ENCODE measurements around the gene HPN.

Gene HPN

GRCh38 chr19:35008891-35009341, 32.6 kb upstream of the HPN start:
- Histone ChIP-seq H3K9ac (ENCODE audit: low read length) (no peak overlapping the region), H3K9me3 (ENCODE audit: low read length) (no peaks in the 10 kb centered on the region), H3K27me3 (ENCODE audit: insufficient read depth, low read length) (no peaks in the 10 kb centered on the region), H2AFZ (ENCODE audit: low read length) (no peak overlapping the region), H4K20me1 (ENCODE audit: insufficient read depth, low read length) (no peaks in the 10 kb centered on the region), H3K27ac (ENCODE audit: low read depth, low read length, poor library complexity, severe bottlenecking) (no peak overlapping the region), H3K79me2 (ENCODE audit: insufficient read depth, low read length) (peaks cover 6% of the 10 kb centered on the region; the same call in 1 of the 2 replicates), H3F3A (ENCODE audit: insufficient read depth, low read length) (no peaks in the 10 kb centered on the region), H3K4me1 (ENCODE audit: insufficient read depth, low read length, severe bottlenecking) (peaks cover 4% of the 10 kb centered on the region), H3K4me3 (ENCODE audit: low read depth, low read length, poor library complexity, severe bottlenecking) (no peak overlapping the region), H3K4me2 (ENCODE audit: low read length) (no peak overlapping the region), H3K36me3 (ENCODE audit: insufficient read depth, low read length) (peaks cover 79% of the 10 kb centered on the region), H3K9me2 (ENCODE audit: low read depth, low read length) (no peaks in the 10 kb centered on the region)
- TF ChIP-seq EZH2 (IDR thresholded peaks at IDR 0.05; ENCODE audit: borderline replicate concordance, low read length) (no peak), CTCF (IDR thresholded peaks at IDR 0.05; ENCODE audit: low read length) (no peak)

DNA sequence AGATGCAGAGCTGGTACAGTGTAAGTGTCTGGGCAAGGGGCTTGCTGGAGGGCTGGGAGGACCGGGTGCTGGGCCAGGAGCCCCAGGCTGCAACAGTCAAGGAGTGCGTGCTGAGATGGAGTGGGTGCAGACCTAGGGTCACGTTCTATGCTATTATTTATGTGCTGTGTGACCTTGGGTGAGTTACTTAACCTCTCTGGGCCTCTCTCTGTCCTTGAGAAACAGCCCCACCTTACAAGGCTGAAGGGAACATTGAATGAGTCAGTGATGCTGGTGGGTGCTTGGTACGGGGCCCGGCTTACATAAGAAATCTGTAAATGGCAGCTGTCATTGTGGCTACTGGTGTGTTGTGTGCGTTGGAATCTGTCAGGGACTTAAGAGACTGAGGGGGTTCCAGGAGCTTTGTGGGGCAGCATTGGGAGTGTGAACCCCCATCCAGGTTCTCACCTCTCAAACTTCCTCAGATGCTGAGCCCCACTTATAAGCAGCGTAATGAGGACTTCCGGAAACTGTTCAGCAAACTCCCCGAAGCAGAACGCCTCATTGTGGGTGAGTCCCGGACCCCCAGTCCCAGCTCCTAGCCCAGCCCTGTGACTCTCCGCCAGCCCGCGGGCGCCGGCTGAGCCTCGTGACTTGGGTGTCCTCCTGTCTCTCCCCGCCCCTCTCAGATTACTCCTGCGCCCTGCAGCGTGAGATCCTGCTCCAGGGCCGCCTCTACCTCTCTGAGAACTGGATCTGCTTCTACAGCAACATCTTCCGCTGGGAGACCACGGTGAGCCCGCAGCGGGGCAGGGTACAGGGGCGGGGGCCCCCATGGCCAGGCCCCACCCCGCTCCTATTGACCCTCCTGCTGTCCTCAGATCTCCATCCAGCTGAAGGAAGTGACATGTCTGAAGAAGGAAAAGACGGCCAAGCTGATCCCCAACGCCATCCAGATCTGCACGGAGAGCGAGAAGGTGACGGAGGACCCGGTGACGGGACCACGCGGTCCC, 31.8 kb upstream of the HPN start:
- Histone ChIP-seq H3F3A (ENCODE audit: insufficient read depth, low read length) (no peaks in the 10 kb centered on the region), H3K9me2 (ENCODE audit: low read depth, low read length) (no peaks in the 10 kb centered on the region), H3K9ac (ENCODE audit: low read length) (no peak overlapping the region), H3K9me3 (ENCODE audit: low read length) (no peaks in the 10 kb centered on the region), H3K4me3 (ENCODE audit: low read depth, low read length, poor library complexity, severe bottlenecking) (no peak overlapping the region), H3K27me3 (ENCODE audit: insufficient read depth, low read length) (no peaks in the 10 kb centered on the region), H4K20me1 (ENCODE audit: insufficient read depth, low read length) (no peaks in the 10 kb centered on the region), H3K4me1 (ENCODE audit: insufficient read depth, low read length, severe bottlenecking) (peaks cover 8% of the 10 kb centered on the region), H3K36me3 (ENCODE audit: insufficient read depth, low read length) (peaks cover 79% of the 10 kb centered on the region), H2AFZ (ENCODE audit: low read length) (no peak overlapping the region), H3K27ac (ENCODE audit: low read depth, low read length, poor library complexity, severe bottlenecking) (no peak overlapping the region), H3K79me2 (ENCODE audit: insufficient read depth, low read length) (no peaks in the 10 kb centered on the region), H3K4me2 (ENCODE audit: low read length) (no peak overlapping the region)
- TF ChIP-seq CTCF (IDR thresholded peaks at IDR 0.05; ENCODE audit: low read length) = no peak
- TF ChIP-seq EZH2 (IDR thresholded peaks at IDR 0.05; ENCODE audit: borderline replicate concordance, low read length) = no peak

DNA sequence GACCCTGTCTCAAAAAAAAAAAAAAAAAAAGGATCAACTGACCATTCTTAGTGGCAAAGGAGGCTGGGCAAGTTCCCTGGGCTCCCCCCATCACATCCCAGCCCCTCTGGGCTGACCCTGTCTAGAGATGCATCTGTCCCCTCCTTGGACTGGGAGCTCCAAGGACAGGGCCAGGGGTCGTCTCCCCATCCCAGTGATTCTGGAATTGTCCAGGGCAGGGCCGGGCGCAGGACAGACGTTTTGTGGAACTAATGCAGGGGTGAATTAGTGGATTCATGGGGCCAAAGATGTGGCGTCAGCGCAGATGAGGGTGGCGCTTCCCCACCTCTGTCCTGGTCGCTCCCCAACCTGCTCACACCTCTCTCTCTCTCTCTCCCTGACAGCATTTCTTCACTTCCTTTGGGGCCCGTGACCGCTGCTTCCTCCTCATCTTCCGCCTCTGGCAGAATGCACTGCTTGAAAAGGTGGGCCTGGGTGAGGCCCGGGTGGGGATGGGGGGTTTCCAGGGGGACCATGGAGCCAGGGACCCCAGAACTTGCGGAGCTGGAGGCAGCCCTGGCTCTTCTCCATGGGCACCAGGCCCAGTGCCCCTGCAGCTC, 30.3 kb upstream of the HPN start:
- no peaks in the 10 kb centered on the region for H3K27me3 ChIP-seq (ENCODE audit: insufficient read depth, low read length)
- no peak overlapping the region for H3K4me3 ChIP-seq (ENCODE audit: low read depth, low read length, poor library complexity, severe bottlenecking)
- no peak overlapping the region for H3K9ac ChIP-seq (ENCODE audit: low read length)
- no peaks in the 10 kb centered on the region for H3K9me2 ChIP-seq (ENCODE audit: low read depth, low read length)
- H3K27ac ChIP-seq (ENCODE audit: low read depth, low read length, poor library complexity, severe bottlenecking) = no peak overlapping the region
- TF ChIP-seq EZH2 (IDR thresholded peaks at IDR 0.05; ENCODE audit: borderline replicate concordance, low read length) (no peak), CTCF (IDR thresholded peaks at IDR 0.05; ENCODE audit: low read length) (no peak)
- H2AFZ ChIP-seq (ENCODE audit: low read length) = no peak overlapping the region
- peaks cover 82% of the 10 kb centered on the region for H3K36me3 ChIP-seq (ENCODE audit: insufficient read depth, low read length)
- H3K4me1 ChIP-seq (ENCODE audit: insufficient read depth, low read length, severe bottlenecking) = peaks cover 8% of the 10 kb centered on the region
- no peak overlapping the region for H3K4me2 ChIP-seq (ENCODE audit: low read length)
- no peaks in the 10 kb centered on the region for H3K9me3 ChIP-seq (ENCODE audit: low read length)
- no peaks in the 10 kb centered on the region for H3F3A ChIP-seq (ENCODE audit: insufficient read depth, low read length)
- H4K20me1 ChIP-seq (ENCODE audit: insufficient read depth, low read length) = no peaks in the 10 kb centered on the region
- H3K79me2 ChIP-seq (ENCODE audit: insufficient read depth, low read length) = no peaks in the 10 kb centered on the region
